UCSD-AML1 (cell line): Measurements from ENCODE around the gene ATP1A3.
"Not testable (repeated sequence)": the region's sequence is repeated elsewhere in the genome, so short reads cannot be mapped to it uniquely, and the experiment has no call there.

Experiments
- DNase-seq: peaks from one replicate; lab custom pipeline; 2025; ENCODE audit not compliant: unreplicated experiment; lab: John Stamatoyannopoulos, UW

Gene ATP1A3

DNA sequence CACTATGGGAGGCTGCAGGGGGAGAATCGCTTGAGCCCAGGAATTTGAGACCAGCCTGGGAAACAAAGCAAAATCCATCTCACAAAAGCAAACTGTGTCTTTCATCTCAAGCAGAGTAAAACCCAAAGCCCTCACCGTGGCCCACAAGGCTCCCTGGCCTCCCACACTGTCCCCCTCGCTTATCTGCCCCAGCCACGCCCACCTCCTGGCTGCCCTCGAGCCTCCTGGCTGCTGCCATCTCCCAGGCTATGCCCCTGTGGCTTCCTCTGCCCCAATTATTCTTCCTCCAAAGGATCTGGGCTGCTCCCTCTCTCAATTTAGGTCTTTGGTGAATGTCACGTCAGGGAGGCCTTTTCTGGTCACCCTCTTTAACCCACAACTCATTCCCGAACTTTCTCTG lies 38.5 kb downstream of the ATP1A3 start:
- DNase-seq, result no peak

- DNase-seq, result peak; percentile 78
These were observed 42.3 kb downstream of the ATP1A3 start for GRCh38 chr19:41951686-41952172.

DNA sequence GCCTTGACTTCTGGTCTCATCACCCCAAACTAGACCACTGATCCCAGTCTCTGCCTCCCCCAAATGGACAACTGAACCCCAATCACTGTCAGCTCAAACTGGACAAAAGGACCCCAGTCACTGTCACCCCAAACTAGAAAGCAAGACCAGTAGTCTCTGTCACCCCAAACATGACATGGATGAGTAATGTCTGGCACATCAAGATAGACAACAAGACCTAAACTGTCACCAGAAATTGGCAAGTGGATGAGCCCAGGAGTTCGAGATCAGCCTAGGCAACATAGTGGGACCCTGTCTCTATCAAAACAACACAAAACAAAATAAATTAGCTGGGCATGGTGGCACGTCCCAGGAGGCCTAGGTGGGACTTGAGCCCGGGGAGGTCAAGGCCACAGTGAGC lies 46.9 kb downstream of the ATP1A3 start:
- no peak for DNase-seq

DNA sequence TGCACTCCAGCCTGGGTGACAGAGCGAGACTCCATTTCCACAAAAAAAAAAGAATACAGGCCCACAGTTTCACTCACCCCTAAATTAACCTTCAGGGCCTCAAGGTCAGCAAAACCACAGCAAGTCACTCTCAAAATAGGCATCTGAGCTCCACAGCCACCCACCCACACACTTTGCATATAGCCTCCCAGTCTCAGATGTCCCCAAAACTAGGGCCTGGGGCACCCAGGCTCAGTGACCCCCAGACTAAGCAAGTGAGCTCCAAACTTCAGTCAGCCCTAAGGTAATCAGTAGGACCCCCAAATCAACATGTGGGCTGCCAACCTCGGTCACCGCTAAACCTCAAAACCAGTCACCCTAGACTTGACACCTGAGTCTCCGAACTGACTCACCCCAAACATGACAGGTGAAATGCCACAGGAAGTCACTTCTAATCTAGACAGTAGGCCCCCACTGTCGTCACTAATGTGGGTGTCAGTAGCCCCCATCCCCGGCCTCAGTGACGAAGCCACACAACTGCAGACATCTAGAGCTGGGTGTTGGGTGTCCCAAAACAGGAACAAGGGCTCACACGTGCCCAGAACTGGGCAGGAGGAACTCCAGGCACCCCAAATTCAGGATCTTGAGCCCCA lies 48.8 kb downstream of the ATP1A3 start:
- no peak for DNase-seq

- DNase-seq, result no peak
These were observed 49.7 kb downstream of the ATP1A3 start for GRCh38 chr19:41944336-41944735.

- DNase-seq, result no peak
These were observed 52.4 kb downstream of the ATP1A3 start for GRCh38 chr19:41941410-41942202.

DNA sequence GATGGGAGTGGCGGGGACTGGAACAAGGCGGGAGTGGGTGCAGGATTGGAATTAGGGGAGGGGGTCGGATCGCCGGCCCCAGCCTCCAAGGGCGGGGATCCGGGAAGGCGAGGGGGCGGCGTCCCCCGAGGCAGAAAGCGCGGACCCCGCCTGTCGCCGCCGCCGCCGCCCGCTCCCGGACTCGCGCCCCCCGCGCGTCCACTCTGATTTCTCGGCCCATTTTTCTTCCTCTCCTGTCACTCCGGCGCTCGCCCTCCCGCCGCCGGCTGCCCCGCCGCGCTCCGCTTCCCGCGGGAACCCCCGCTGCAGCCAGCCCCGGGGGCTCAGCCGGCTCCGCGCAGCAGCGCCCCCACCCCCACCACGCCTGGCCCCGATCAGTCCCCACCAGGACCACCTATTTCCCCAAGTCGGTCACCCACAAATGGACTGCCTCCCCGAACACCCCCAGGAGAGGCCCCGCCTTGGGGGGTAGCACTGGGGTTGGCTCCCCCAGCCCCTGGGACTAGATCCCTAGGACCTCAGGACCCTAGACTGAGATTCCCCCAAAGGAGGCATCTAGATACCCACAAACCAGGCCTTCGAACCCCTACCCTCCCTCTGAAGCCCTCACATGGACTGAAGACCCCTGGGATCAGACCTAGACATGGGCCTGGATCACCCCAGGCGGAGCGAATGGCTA lies 53.2 kb downstream of the ATP1A3 start:
- no peak for DNase-seq

GRCh38 chr19:41939861-41940730 lies 53.9 kb downstream of the ATP1A3 start:
- no peak for DNase-seq

GRCh38 chr19:41939209-41939608 lies 54.8 kb downstream of the ATP1A3 start:
- DNase-seq, result not testable (repeated sequence)

DNA sequence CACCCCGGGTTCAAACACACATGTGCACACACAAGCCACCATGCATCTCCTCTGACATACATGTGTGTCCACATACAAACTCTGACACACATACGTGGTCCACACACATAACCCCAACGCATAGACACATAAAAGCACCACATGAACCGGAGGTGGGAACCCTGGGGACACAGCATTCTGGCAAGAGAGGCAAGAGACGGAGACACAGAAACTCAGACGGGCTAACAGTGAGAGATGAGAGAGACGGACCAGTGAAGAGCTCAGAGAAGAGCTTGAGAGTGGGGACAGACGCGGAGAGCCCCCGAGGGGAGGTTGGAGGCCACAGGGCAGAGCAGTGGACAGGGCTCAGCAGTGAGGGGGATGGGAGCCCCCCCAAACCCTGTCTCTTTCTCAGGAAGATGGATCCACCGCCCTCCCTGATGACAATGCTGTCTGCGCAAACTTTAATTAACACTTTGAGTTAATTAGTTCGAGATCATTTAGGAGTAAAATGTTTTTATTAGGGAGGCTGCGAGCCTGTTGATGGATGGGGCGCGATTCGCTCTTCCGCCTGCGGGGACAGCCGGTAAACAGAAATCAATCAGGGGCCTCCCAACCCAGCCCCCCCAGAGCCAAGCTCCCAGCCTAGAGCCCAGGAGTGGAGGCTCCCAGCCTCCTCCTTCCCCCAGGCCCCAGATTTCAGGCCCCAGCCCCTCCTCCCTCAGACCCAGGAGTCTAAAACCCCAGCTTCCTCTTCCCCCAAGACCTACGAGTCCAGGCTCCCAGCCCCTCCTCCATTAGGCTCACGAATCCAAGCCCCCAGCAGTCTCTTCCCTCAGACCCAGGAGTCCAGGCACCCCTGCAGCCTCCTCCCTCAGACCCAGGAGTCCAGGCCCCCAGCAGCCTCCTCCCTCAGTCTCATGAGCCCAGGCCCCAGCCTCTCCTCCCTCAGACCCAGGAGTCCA lies 56.2 kb downstream of the ATP1A3 start:
- DNase-seq, result no peak

- no peak for DNase-seq
These were observed 57.1 kb downstream of the ATP1A3 start for GRCh38 chr19:41936961-41937360.

GRCh38 chr19:41936416-41936850 lies 57.6 kb downstream of the ATP1A3 start:
- DNase-seq, result no peak

GRCh38 chr19:41935760-41936415 lies 58.1 kb downstream of the ATP1A3 start:
- no peak for DNase-seq

DNA sequence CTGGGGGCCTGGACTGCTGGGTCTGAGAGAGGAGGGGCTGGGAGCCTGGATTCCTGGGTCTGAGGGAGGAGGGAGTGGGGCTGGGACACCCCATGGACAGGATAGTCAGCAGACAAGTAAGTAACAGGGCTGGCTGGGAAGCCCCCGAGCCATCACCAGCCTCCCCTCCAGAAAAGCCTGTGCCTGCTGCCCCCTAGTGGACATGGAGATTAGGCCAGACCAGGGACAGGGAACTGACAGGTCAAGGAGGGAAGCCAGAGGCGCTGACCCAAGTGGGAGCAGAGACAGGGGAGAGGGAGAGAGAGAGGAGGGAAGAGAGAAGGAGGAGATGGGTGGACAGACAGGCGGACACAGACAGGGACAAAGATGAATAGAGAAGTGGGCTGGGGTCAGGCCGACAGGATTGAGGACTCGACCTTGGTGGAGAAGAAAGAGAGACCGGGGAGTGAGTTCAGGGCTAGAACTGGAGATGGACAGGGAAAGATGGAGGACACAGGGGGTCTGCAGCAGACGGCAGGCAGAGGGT lies 59.1 kb downstream of the ATP1A3 start:
- peak; percentile 73 for DNase-seq

DNA sequence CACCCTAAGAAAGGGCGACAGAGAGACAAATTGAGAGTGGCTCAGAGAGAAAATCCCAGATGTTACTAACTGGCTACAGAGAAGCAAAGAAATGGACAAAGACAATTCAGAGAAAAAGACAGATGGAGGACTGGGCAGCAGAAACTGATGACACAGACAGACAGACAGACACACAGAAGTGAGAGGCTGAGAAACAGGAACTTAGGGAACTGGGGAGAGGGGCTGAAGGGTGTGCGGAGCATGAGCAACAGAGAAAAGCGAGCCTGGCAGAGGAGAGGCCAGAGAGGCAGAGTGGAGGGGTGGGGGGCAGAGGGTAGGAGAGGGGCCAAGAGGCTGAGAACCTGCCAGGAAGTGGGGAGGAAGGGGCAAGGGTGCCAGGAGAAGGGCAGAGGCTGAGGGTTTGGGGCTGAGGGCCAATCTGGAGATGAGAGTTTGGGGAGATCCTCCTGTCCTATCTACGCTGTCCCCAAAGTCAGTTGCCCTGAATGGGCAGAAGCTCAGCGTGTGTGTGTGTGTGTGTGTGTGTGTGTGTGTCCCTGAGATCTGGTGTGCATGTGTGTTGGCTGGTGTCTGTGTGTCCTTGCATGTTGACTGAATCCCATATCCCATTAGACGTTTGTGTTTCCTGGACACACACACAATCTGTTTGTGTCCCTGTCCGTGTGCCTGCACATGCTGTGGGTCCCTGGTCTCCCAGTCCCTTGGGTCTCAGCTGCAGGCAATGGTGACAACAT lies 60.2 kb downstream of the ATP1A3 start:
- no peak for DNase-seq

DNA sequence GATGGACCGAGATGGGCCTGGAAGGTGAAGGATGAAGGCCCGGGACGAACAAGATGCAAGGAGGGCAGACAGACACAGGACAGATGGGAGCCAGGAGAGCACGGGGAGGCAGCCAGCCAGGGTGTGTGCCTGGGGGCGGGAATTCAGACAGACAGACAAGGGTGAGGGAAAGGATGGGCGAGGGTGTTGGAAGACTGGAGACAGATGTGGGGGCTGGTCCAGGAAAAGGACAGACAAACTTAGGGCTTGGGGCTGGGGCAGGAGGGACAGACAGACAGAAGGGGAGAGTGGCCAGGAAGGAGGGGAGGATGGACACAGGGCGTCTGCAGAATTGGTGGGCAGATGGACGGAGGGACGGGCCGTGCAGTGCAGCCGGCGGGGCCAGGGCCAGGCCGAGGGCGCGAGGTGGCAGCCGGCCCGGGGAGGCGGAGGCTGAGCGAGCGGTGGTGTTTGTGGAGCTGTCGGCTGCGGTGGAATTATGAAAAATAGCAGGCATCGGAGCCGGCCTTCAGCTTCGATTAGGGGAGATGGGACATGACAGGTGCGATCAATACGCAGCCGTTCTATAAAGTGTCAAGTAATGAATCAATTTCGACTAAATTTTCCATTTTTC lies 61.2 kb downstream of the ATP1A3 start:
- DNase-seq, result no peak

DNA sequence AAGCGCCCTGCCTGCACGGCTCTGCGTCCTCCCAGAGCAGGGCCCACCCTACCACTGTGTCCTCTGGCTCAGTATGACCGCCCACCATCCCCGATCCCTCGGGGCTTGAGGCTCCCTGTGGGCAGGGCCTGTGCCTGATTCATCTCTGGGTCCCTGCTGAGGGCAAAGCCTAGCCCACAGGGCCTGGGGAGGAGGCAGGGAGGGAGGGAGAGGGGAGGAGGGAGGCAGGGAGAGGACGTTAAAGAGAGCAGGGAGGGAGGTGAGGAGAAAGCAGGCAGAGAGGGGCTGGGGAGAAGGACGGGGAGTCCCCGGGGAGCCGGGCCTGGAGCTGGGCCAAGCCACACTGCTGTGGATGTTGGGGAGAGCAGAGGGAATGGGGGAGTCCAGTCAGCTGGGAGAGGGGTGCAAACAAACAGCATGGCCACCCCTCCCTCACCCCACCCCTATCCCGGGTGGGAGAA lies 61.7 kb downstream of the ATP1A3 start:
- DNase-seq, result no peak
